KOPT-K1 (cell line): ENCODE measurements around the gene DPH1.
"Not testable (repeated sequence)": the region's sequence is repeated elsewhere in the genome, so short reads cannot be mapped to it uniquely, and the experiment has no call there.

Source experiments
- H3K27ac ChIP-seq: fragments of 200-600 bp; sonication (generic); 2 replicates; pipeline ENCODE4 v1.5.1; 2016; ENCODE audit warnings: antibody characterized with exemption, mild to moderate bottlenecking, low read depth, low read length; ENCODE audit not compliant: poor library complexity, severe bottlenecking
- H3K36me3 ChIP-seq: fragments of 200-600 bp; sonication (generic); 2 replicates; pipeline ENCODE4 v1.5.1; 2017; ENCODE audit warnings: antibody characterized with exemption, mild to moderate bottlenecking, low read length, moderate library complexity; ENCODE audit not compliant: insufficient read depth
- H3K9me3 ChIP-seq: fragments of 200-600 bp; sonication (generic); 2 replicates; pipeline ENCODE4 v1.5.1; 2017; ENCODE audit warnings: antibody characterized with exemption, low read length, mild to moderate bottlenecking; ENCODE audit not compliant: insufficient read depth, poor library complexity, severe bottlenecking

The DPH1 gene

GRCh38 chr17:1997927-1998742 is 31.8 kb upstream of the DPH1 start:
- no peaks in the 10 kb centered on the region for H3K36me3 ChIP-seq
- no peaks in the 10 kb centered on the region for H3K9me3 ChIP-seq
- no peak overlapping the region for H3K27ac ChIP-seq

- H3K9me3 ChIP-seq, result no peaks in the 10 kb centered on the region
- H3K27ac ChIP-seq, result no peak overlapping the region
- H3K36me3 ChIP-seq, result no peaks in the 10 kb centered on the region
These were observed 30.2 kb upstream of the DPH1 start for GRCh38 chr17:1999557-2000251.

GRCh38 chr17:2002767-2003329 is 27.1 kb upstream of the DPH1 start:
- H3K36me3 ChIP-seq, result no peaks in the 10 kb centered on the region
- H3K9me3 ChIP-seq, result no peaks in the 10 kb centered on the region
- H3K27ac ChIP-seq, result no peak overlapping the region

- no peak overlapping the region for H3K27ac ChIP-seq
- no peaks in the 10 kb centered on the region for H3K36me3 ChIP-seq
- no peaks in the 10 kb centered on the region for H3K9me3 ChIP-seq
These were observed 26.4 kb upstream of the DPH1 start for GRCh38 chr17:2003525-2003924.

- no peaks in the 10 kb centered on the region for H3K36me3 ChIP-seq
- H3K9me3 ChIP-seq, result no peaks in the 10 kb centered on the region
- H3K27ac ChIP-seq, result no peak overlapping the region
These were observed 25.5 kb upstream of the DPH1 start for GRCh38 chr17:2004435-2004952.

- H3K27ac ChIP-seq, result no peak overlapping the region
- no peaks in the 10 kb centered on the region for H3K36me3 ChIP-seq
- no peaks in the 10 kb centered on the region for H3K9me3 ChIP-seq
These were observed 21.4 kb upstream of the DPH1 start for GRCh38 chr17:2008332-2009126.

GRCh38 chr17:2009737-2010136 is 20.2 kb upstream of the DPH1 start:
- Histone ChIP-seq H3K27ac (no peak overlapping the region), H3K9me3 (no peaks in the 10 kb centered on the region), H3K36me3 (no peaks in the 10 kb centered on the region)

GRCh38 chr17:2011411-2012371 is 18.3 kb upstream of the DPH1 start:
- Histone ChIP-seq H3K27ac (peak overlapping the region; percentile 24), H3K36me3 (no peaks in the 10 kb centered on the region), H3K9me3 (no peaks in the 10 kb centered on the region)

GRCh38 chr17:2012499-2012898 is 17.5 kb upstream of the DPH1 start:
- Histone ChIP-seq H3K27ac (peak overlapping the region; percentile 24), H3K9me3 (no peaks in the 10 kb centered on the region), H3K36me3 (no peaks in the 10 kb centered on the region)

GRCh38 chr17:2013220-2013993 is 16.5 kb upstream of the DPH1 start:
- not testable (repeated sequence) for H3K36me3 ChIP-seq, H3K9me3 ChIP-seq, H3K27ac ChIP-seq

- Histone ChIP-seq H3K27ac (no peak overlapping the region), H3K9me3 (no peaks in the 10 kb centered on the region), H3K36me3 (no peaks in the 10 kb centered on the region)
These were observed 16.0 kb upstream of the DPH1 start for GRCh38 chr17:2013994-2014317.

GRCh38 chr17:2015314-2015713 is 14.6 kb upstream of the DPH1 start:
- no peaks in the 10 kb centered on the region for H3K9me3 ChIP-seq
- H3K36me3 ChIP-seq, result no peaks in the 10 kb centered on the region
- no peak overlapping the region for H3K27ac ChIP-seq

- Histone ChIP-seq H3K27ac (no peak overlapping the region), H3K36me3 (no peaks in the 10 kb centered on the region), H3K9me3 (no peaks in the 10 kb centered on the region)
These were observed 13.5 kb upstream of the DPH1 start for GRCh38 chr17:2016494-2016893.
